Measurements from ENCODE around the gene ATP6V1E1. TPM values are rescaled to one million over a fixed set of nuclear protein-coding genes. Genes with fewer than 3 reads are reported as not detected.

The ATP6V1E1 gene
- total and polyA plus RNA-seq, 9 donors, result 69.4 to 87.9 (median 77.7) TPM

- Histone ChIP-seq H3K27ac (ENCODE audit: low read length) (no peak overlapping the region), H3K9me3 (replicated peaks; ENCODE audit: control insufficient read depth, low read depth, low read length) (no peaks in the 10 kb centered on the region), H3K4me3 (ENCODE audit: low read length) (no peak overlapping the region), H3K4me1 (ENCODE audit: control insufficient read depth, insufficient read depth, low read length) (no peaks in the 10 kb centered on the region), H3K27me3 (ENCODE audit: control insufficient read depth, insufficient read depth, low read length) (no peaks in the 10 kb centered on the region), H3K36me3 (ENCODE audit: control insufficient read depth, insufficient read depth, low read length) (peaks cover 34% of the 10 kb centered on the region)
- 90% methylated on average over 7 of the region's 10 CpGs for WGBS (ENCODE audit: insufficient coverage)
- no peak for DNase-seq
Observed at GRCh38 chr22:17589810-17590375, 38.7 kb downstream of the ATP6V1E1 start.

- WGBS (ENCODE audit: insufficient coverage), result 98% methylated on average over 7 of the region's 11 CpGs
- Histone ChIP-seq H3K27ac (ENCODE audit: low read length) (no peak overlapping the region), H3K36me3 (ENCODE audit: control insufficient read depth, insufficient read depth, low read length) (peaks cover 23% of the 10 kb centered on the region), H3K4me1 (ENCODE audit: control insufficient read depth, insufficient read depth, low read length) (no peaks in the 10 kb centered on the region), H3K4me3 (ENCODE audit: low read length) (no peak overlapping the region), H3K9me3 (replicated peaks; ENCODE audit: control insufficient read depth, low read depth, low read length) (no peaks in the 10 kb centered on the region), H3K27me3 (ENCODE audit: control insufficient read depth, insufficient read depth, low read length) (no peaks in the 10 kb centered on the region)
- DNase-seq, result no peak
Observed at GRCh38 chr22:17588606-17589005, 39.9 kb downstream of the ATP6V1E1 start.

GRCh38 chr22:17587629-17588028 lies 40.9 kb downstream of the ATP6V1E1 start:
- H3K27ac ChIP-seq (ENCODE audit: low read length), result no peak overlapping the region
- no peak for DNase-seq
- 83% methylated on average over 11 of the region's 14 CpGs for WGBS (ENCODE audit: insufficient coverage)
- peaks cover 17% of the 10 kb centered on the region for H3K36me3 ChIP-seq (ENCODE audit: control insufficient read depth, insufficient read depth, low read length)
- H3K27me3 ChIP-seq (ENCODE audit: control insufficient read depth, insufficient read depth, low read length), result no peaks in the 10 kb centered on the region
- no peaks in the 10 kb centered on the region for H3K9me3 ChIP-seq (replicated peaks; ENCODE audit: control insufficient read depth, low read depth, low read length)
- no peak overlapping the region for H3K4me3 ChIP-seq (ENCODE audit: low read length)
- no peaks in the 10 kb centered on the region for H3K4me1 ChIP-seq (ENCODE audit: control insufficient read depth, insufficient read depth, low read length)

GRCh38 chr22:17586831-17587440 lies 41.6 kb downstream of the ATP6V1E1 start:
- 85% methylated on average over 10 of the region's 14 CpGs for WGBS (ENCODE audit: insufficient coverage)
- peaks cover 12% of the 10 kb centered on the region for H3K36me3 ChIP-seq (ENCODE audit: control insufficient read depth, insufficient read depth, low read length)

GRCh38 chr22:17583151-17583550 lies 45.4 kb downstream of the ATP6V1E1 start:
- H3K9me3 ChIP-seq (replicated peaks; ENCODE audit: control insufficient read depth, low read depth, low read length), result no peaks in the 10 kb centered on the region
- no peaks in the 10 kb centered on the region for H3K27me3 ChIP-seq (ENCODE audit: control insufficient read depth, insufficient read depth, low read length)
- no peak for DNase-seq
- H3K4me1 ChIP-seq (ENCODE audit: control insufficient read depth, insufficient read depth, low read length), result peaks cover 4% of the 10 kb centered on the region
- no peak overlapping the region for H3K27ac ChIP-seq (ENCODE audit: low read length)
- no peak overlapping the region for H3K4me3 ChIP-seq (ENCODE audit: low read length)
- 89% methylated on average over 8 of the region's 10 CpGs for WGBS (ENCODE audit: insufficient coverage)
- H3K36me3 ChIP-seq (ENCODE audit: control insufficient read depth, insufficient read depth, low read length), result no peaks in the 10 kb centered on the region

More at GRCh38 chr22:17586831-17587440, 41.6 kb downstream of the ATP6V1E1 start:
- Histone ChIP-seq H3K4me1 (ENCODE audit: control insufficient read depth, insufficient read depth, low read length) (no peaks in the 10 kb centered on the region), H3K27me3 (ENCODE audit: control insufficient read depth, insufficient read depth, low read length) (no peaks in the 10 kb centered on the region), H3K4me3 (ENCODE audit: low read length) (no peak overlapping the region), H3K27ac (ENCODE audit: low read length) (no peak overlapping the region), H3K9me3 (replicated peaks; ENCODE audit: control insufficient read depth, low read depth, low read length) (no peaks in the 10 kb centered on the region)
- DNase-seq, result no peak

GRCh38 chr22:17581631-17582030 lies 46.9 kb downstream of the ATP6V1E1 start:
- Histone ChIP-seq H3K36me3 (ENCODE audit: control insufficient read depth, insufficient read depth, low read length) (no peaks in the 10 kb centered on the region), H3K27me3 (ENCODE audit: control insufficient read depth, insufficient read depth, low read length) (no peaks in the 10 kb centered on the region), H3K27ac (ENCODE audit: low read length) (no peak overlapping the region), H3K4me3 (ENCODE audit: low read length) (no peak overlapping the region), H3K9me3 (replicated peaks; ENCODE audit: control insufficient read depth, low read depth, low read length) (no peaks in the 10 kb centered on the region), H3K4me1 (ENCODE audit: control insufficient read depth, insufficient read depth, low read length) (peaks cover 6% of the 10 kb centered on the region)
- 77% methylated on average over 16 of the region's 17 CpGs for WGBS (ENCODE audit: insufficient coverage)
- DNase-seq, result no peak

- DNase-seq, result no peak
- H3K4me3 ChIP-seq (ENCODE audit: low read length), result no peak overlapping the region
- H3K9me3 ChIP-seq (replicated peaks; ENCODE audit: control insufficient read depth, low read depth, low read length), result no peaks in the 10 kb centered on the region
- no peak overlapping the region for H3K27ac ChIP-seq (ENCODE audit: low read length)
- WGBS (ENCODE audit: insufficient coverage), result 64% methylated on average over 12 of the region's 21 CpGs
- H3K27me3 ChIP-seq (ENCODE audit: control insufficient read depth, insufficient read depth, low read length), result no peaks in the 10 kb centered on the region
- peaks cover 6% of the 10 kb centered on the region for H3K4me1 ChIP-seq (ENCODE audit: control insufficient read depth, insufficient read depth, low read length)
- H3K36me3 ChIP-seq (ENCODE audit: control insufficient read depth, insufficient read depth, low read length), result no peaks in the 10 kb centered on the region
Observed at GRCh38 chr22:17581056-17581455, 47.5 kb downstream of the ATP6V1E1 start.

- WGBS (ENCODE audit: insufficient coverage), result 63% methylated on average over 13 of the region's 15 CpGs
- Histone ChIP-seq H3K9me3 (replicated peaks; ENCODE audit: control insufficient read depth, low read depth, low read length) (no peaks in the 10 kb centered on the region), H3K4me1 (ENCODE audit: control insufficient read depth, insufficient read depth, low read length) (peaks cover 6% of the 10 kb centered on the region), H3K27me3 (ENCODE audit: control insufficient read depth, insufficient read depth, low read length) (no peaks in the 10 kb centered on the region), H3K36me3 (ENCODE audit: control insufficient read depth, insufficient read depth, low read length) (no peaks in the 10 kb centered on the region), H3K4me3 (ENCODE audit: low read length) (no peak overlapping the region), H3K27ac (ENCODE audit: low read length) (no peak overlapping the region)
- no peak for DNase-seq
Observed at GRCh38 chr22:17580441-17581031, 48.0 kb downstream of the ATP6V1E1 start.

GRCh38 chr22:17579535-17579981 lies 49.0 kb downstream of the ATP6V1E1 start:
- Histone ChIP-seq H3K9me3 (replicated peaks; ENCODE audit: control insufficient read depth, low read depth, low read length) (no peaks in the 10 kb centered on the region), H3K36me3 (ENCODE audit: control insufficient read depth, insufficient read depth, low read length) (no peaks in the 10 kb centered on the region), H3K4me3 (ENCODE audit: low read length) (no peak overlapping the region), H3K27ac (ENCODE audit: low read length) (no peak overlapping the region), H3K4me1 (ENCODE audit: control insufficient read depth, insufficient read depth, low read length) (peaks cover 6% of the 10 kb centered on the region), H3K27me3 (ENCODE audit: control insufficient read depth, insufficient read depth, low read length) (no peaks in the 10 kb centered on the region)
- DNase-seq, result no peak
- WGBS (ENCODE audit: insufficient coverage), result 83% methylated on average over 12 of the region's 14 CpGs

GRCh38 chr22:17578136-17578754 lies 50.3 kb downstream of the ATP6V1E1 start:
- Histone ChIP-seq H3K27me3 (ENCODE audit: control insufficient read depth, insufficient read depth, low read length) (no peaks in the 10 kb centered on the region), H3K9me3 (replicated peaks; ENCODE audit: control insufficient read depth, low read depth, low read length) (no peaks in the 10 kb centered on the region), H3K4me1 (ENCODE audit: control insufficient read depth, insufficient read depth, low read length) (peaks cover 6% of the 10 kb centered on the region), H3K4me3 (ENCODE audit: low read length) (no peak overlapping the region), H3K36me3 (ENCODE audit: control insufficient read depth, insufficient read depth, low read length) (no peaks in the 10 kb centered on the region), H3K27ac (ENCODE audit: low read length) (no peak overlapping the region)
- WGBS (ENCODE audit: insufficient coverage), result 71% methylated on average over 3 of the region's 11 CpGs
- DNase-seq, result peak; percentile 79
